Activated effector memory CD4-positive, alpha-beta T cell treated with Interleukin-2 at 50 U/mL for 16 hours (primary cell): Measurements from ENCODE around the gene NPTX1.

Experiments
- DNase-seq: peaks from one replicate; pipeline ENCODE4 v3.0.0-alpha.2; 2020

The NPTX1 gene

GRCh38 chr17:80442764-80443163, 33.6 kb downstream of the NPTX1 start:
- no peak for DNase-seq

GRCh38 chr17:80442323-80442659, 34.1 kb downstream of the NPTX1 start:
- DNase-seq = no peak

GRCh38 chr17:80441598-80442322, 34.6 kb downstream of the NPTX1 start:
- no peak for DNase-seq

GRCh38 chr17:80441133-80441578, 35.3 kb downstream of the NPTX1 start:
- DNase-seq = peak; percentile 21

- DNase-seq = no peak
These were observed 36.9 kb downstream of the NPTX1 start for GRCh38 chr17:80439499-80439898.

- no peak for DNase-seq
These were observed 37.6 kb downstream of the NPTX1 start for GRCh38 chr17:80438806-80439205.

GRCh38 chr17:80437532-80437931, 38.9 kb downstream of the NPTX1 start:
- DNase-seq = no peak

GRCh38 chr17:80433916-80434666, 42.3 kb downstream of the NPTX1 start:
- DNase-seq = no peak

GRCh38 chr17:80432961-80433550, 43.4 kb downstream of the NPTX1 start:
- no peak for DNase-seq

- DNase-seq = no peak
These were observed 44.0 kb downstream of the NPTX1 start for GRCh38 chr17:80432350-80432955.

GRCh38 chr17:80431246-80432195, 44.9 kb downstream of the NPTX1 start:
- no peak for DNase-seq

GRCh38 chr17:80430446-80431245, 45.8 kb downstream of the NPTX1 start:
- no peak for DNase-seq

- DNase-seq = no peak
These were observed 46.8 kb downstream of the NPTX1 start for GRCh38 chr17:80429356-80430275.

- no peak for DNase-seq
These were observed 47.6 kb downstream of the NPTX1 start for GRCh38 chr17:80428796-80429195.

- DNase-seq = no peak
These were observed 48.0 kb downstream of the NPTX1 start for GRCh38 chr17:80428363-80428762.

GRCh38 chr17:80427366-80428282, 48.8 kb downstream of the NPTX1 start:
- no peak for DNase-seq

- peak; percentile 77 for DNase-seq
These were observed 49.6 kb downstream of the NPTX1 start for GRCh38 chr17:80426671-80427326.

GRCh38 chr17:80425835-80426426, 50.5 kb downstream of the NPTX1 start:
- no peak for DNase-seq
